Rectal smooth muscle tissue (tissue), 1 donor: ENCODE results near the gene BGLAP.
A peak's percentile ranks its signal among the peaks of the same experiment; 100 is the strongest.

Experiments used
- H3K27ac ChIP-seq: one replicate; pipeline ENCODE4 v1.7.0; 2013; ENCODE audit warnings: low read depth, low read length, inconsistent platforms
- H3K27me3 ChIP-seq: one replicate; pipeline ENCODE4 v1.7.0; 2013; ENCODE audit warnings: low read length; ENCODE audit not compliant: control insufficient read depth, insufficient read depth
- H3K36me3 ChIP-seq: one replicate; pipeline ENCODE4 v1.7.0; 2013; ENCODE audit warnings: low read length; ENCODE audit not compliant: control insufficient read depth, insufficient read depth
- H3K4me1 ChIP-seq: one replicate; pipeline ENCODE4 v1.7.0; 2013; ENCODE audit warnings: low read length; ENCODE audit not compliant: control insufficient read depth, insufficient read depth
- H3K4me3 ChIP-seq: one replicate; pipeline ENCODE4 v1.7.0; 2013; ENCODE audit warnings: low read length
- H3K9ac ChIP-seq: one replicate; pipeline ENCODE4 v1.7.0; 2013; ENCODE audit warnings: low read length

The BGLAP gene

GRCh38 chr1:156266051-156266450 is 24.1 kb downstream of the BGLAP start:
- Histone ChIP-seq H3K27me3 (no peaks in the 10 kb centered on the region), H3K36me3 (peaks cover 44% of the 10 kb centered on the region), H3K9ac (no peak overlapping the region), H3K27ac (no peak overlapping the region), H3K4me1 (no peaks in the 10 kb centered on the region), H3K4me3 (no peak overlapping the region)

DNA sequence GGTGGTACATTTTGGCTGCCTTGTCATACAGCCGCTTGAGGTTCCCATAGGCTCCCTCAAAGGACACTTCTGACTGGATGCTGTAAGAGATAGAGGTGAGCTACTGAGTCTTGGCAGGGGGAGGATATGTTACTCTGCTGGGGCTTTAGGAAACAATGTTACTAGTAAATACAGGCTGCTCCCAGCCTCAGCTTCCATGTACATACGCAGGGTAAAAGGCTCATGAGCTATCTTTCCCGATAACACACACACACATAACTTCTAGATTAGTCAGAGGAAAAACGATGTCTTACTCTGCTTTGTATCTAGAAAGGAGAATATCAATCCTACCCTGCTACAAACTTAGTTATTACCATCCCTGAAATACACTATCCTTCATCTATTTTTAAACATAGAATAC is 26.4 kb downstream of the BGLAP start:
- no peaks in the 10 kb centered on the region for H3K27me3 ChIP-seq
- no peak overlapping the region for H3K27ac ChIP-seq
- H3K9ac ChIP-seq: no peak overlapping the region
- no peak overlapping the region for H3K4me3 ChIP-seq
- no peaks in the 10 kb centered on the region for H3K4me1 ChIP-seq
- H3K36me3 ChIP-seq: peaks cover 42% of the 10 kb centered on the region

DNA sequence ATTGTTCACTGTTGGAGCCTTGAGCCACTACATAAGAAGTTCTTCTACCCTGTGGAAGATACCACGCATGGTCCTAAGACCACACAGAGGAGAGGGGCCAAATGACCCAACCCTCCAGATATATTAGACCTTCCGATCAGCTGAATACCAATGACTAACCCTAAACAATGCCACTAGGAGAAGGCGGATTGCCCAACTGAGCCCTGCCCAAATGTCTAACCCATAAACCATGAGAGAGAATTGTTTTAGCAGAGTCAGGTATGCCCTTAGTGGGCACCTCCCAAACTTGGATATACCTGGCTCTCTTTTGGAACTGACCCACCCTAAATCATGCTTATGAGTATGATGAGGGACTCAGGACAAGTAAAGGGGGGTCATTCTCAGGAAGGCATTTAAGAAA is 28.3 kb downstream of the BGLAP start:
- no peak overlapping the region for H3K9ac ChIP-seq
- H3K36me3 ChIP-seq: peaks cover 52% of the 10 kb centered on the region
- no peak overlapping the region for H3K27ac ChIP-seq
- H3K27me3 ChIP-seq: no peaks in the 10 kb centered on the region
- no peaks in the 10 kb centered on the region for H3K4me1 ChIP-seq
- H3K4me3 ChIP-seq: no peak overlapping the region

- peaks cover 43% of the 10 kb centered on the region for H3K36me3 ChIP-seq
- H3K27ac ChIP-seq: no peak overlapping the region
These were observed 34.5 kb downstream of the BGLAP start for GRCh38 chr1:156276532-156276931.

GRCh38 chr1:156276966-156277381 is 35.0 kb downstream of the BGLAP start:
- Histone ChIP-seq H3K27ac (no peak overlapping the region), H3K4me1 (peaks cover 10% of the 10 kb centered on the region), H3K4me3 (no peak overlapping the region), H3K36me3 (peaks cover 42% of the 10 kb centered on the region), H3K27me3 (no peaks in the 10 kb centered on the region), H3K9ac (no peak overlapping the region)

More at GRCh38 chr1:156276532-156276931, 34.5 kb downstream of the BGLAP start:
- no peaks in the 10 kb centered on the region for H3K27me3 ChIP-seq
- no peak overlapping the region for H3K9ac ChIP-seq
- peaks cover 5% of the 10 kb centered on the region for H3K4me1 ChIP-seq
- no peak overlapping the region for H3K4me3 ChIP-seq

DNA sequence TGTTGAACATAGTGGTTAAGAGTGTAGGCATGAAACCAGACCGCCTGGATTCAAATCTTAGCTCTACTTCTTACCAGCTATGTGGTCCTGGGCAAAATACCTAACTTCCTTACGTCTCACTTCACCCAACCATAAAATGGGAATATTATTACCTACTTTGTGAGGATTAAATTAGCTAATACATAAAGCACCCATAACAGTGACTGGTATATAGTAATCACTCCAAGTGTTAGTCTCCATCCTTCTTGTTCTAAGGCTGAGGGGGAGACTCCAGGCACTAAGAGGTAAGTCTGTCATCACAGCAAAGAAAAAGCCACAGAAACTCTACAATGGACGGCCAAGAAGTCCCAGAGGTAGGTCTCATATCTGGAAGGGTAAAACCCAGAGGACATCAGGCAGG is 37.9 kb downstream of the BGLAP start:
- H3K27ac ChIP-seq: no peak overlapping the region
- no peak overlapping the region for H3K9ac ChIP-seq
- H3K4me3 ChIP-seq: no peak overlapping the region
- H3K36me3 ChIP-seq: peaks cover 22% of the 10 kb centered on the region
- no peaks in the 10 kb centered on the region for H3K27me3 ChIP-seq
- H3K4me1 ChIP-seq: peaks cover 16% of the 10 kb centered on the region

GRCh38 chr1:156281281-156281680 is 39.3 kb downstream of the BGLAP start:
- Histone ChIP-seq H3K27me3 (no peaks in the 10 kb centered on the region), H3K4me3 (peak overlapping the region; percentile 97), H3K9ac (no peak overlapping the region), H3K27ac (no peak overlapping the region), H3K4me1 (peaks cover 16% of the 10 kb centered on the region), H3K36me3 (peaks cover 13% of the 10 kb centered on the region)

DNA sequence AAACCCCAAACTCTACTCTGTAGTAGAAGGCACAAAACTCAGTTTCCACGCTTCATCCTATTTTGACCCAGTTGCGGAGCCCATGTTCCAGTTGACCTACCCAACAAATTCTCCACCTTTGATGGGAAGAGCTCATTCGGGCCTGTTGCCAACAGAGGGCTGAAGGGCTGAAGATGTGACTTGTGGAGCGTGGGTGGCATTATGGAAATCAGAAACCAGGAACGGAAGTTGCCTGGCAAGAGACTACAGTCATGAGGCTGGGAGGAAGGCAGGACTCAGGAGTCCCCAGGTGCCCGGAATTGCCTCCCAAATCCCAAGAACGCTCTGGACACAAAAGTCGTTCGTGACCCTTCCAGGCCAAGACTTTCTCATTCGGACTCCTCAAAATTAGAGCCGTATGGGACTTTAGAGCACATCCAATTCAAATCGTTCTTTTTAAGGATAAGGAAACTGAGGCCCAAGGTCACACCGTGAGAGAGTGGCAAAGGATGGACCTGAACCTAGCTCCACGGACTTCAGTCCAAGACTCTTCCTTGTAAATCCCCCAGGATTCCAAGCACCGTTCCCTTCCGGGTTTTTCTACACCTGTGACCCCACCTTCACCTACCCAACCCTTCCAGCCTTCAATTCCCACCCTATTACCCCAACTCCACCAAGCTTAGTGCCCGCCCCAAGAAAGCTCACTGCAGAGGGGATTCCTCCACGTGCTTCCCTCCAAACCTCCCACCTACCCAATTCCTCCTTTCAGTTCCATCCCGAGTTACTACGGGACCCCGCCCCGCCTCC is 39.9 kb downstream of the BGLAP start:
- Histone ChIP-seq H3K36me3 (peaks cover 10% of the 10 kb centered on the region), H3K4me1 (peaks cover 16% of the 10 kb centered on the region), H3K9ac (peak overlapping the region; percentile 74), H3K4me3 (peak overlapping the region; percentile 97), H3K27me3 (no peaks in the 10 kb centered on the region), H3K27ac (peak overlapping the region; percentile 91)

DNA sequence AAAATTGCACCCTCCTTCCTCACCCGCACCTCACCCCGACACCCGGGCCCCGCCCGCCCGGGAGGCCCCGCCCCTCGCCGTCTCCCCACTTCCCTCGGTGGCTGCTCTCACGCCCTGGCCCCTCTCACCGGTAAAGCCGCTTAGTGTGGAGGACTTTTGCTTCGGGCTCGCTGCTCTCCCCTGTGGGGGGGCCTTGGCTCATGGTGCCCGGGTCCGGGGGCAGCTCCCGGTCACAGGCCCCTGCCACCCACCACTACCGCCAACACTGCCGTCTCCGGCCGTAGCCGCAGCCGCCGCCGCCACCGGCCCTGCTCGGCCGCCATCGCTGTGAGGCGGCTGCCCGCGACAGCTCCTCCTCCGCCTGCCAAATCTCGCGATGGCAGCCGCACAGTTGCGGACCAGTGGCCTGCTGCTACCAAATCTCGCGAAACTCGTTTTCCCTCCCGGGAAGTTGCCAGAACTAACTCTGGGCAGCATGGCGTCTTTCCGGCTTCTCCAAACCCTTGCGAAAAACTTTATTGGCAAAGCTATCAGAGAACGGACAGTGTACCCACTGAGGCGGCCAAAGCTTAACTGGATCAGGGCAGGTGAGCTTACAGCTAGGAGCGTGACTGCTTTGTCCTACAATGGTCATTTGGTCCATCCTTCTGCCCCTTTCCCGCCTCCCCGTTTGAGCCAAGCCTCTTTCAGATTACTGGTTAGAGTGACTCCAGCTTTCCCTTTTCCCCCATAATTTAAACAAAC is 40.7 kb downstream of the BGLAP start, which contains the start of gene SMG5:
Gene SMG5 (minus strand): TSS at position 347 of the 744 bp plus-strand sequence. CDS start 145 bp downstream, at position 202.
- Histone ChIP-seq H3K4me3 (peak within 1 kb of the TSS; percentile 97), H3K27me3 (no peaks in the 10 kb centered on the region), H3K27ac (peak within 1 kb of the TSS; percentile 91), H3K9ac (peak within 1 kb of the TSS; percentile 74), H3K4me1 (peaks cover 16% of the 10 kb centered on the region), H3K36me3 (peaks cover 7% of the 10 kb centered on the region)

- H3K27ac ChIP-seq: no peak overlapping the region
- peaks cover 3% of the 10 kb centered on the region for H3K36me3 ChIP-seq
- H3K4me3 ChIP-seq: peak overlapping the region; percentile 97
- peak overlapping the region; percentile 61 for H3K9ac ChIP-seq
- H3K27me3 ChIP-seq: no peaks in the 10 kb centered on the region
- H3K4me1 ChIP-seq: peaks cover 16% of the 10 kb centered on the region
These were observed 41.5 kb downstream of the BGLAP start for GRCh38 chr1:156283521-156283920.

DNA sequence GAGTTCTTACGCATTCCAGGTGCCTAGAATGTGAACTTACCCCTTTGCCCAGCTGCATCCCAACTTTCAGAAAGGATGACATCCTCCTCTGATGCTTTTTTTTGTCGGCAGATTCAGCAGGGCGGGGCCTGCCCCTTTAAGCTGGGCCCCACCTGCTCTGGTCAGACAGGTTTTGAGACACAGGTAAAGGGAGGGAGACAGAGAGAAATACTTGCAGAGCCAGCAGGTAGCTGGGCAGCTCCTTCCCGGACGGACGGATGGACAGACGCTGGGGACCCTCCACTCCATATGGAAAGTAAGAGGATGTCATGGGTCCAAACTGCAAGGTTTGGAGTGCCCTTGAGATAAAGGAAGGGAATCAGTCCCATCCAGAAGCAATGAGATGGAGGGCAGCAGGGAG is 42.1 kb downstream of the BGLAP start, which contains the start of gene TMEM79:
Gene TMEM79 (plus strand): TSS at position 214 of the 400 bp plus-strand sequence. CDS start 902 bp downstream, outside the sequence.
- no peaks in the 10 kb centered on the region for H3K27me3 ChIP-seq
- peak within 1 kb of the TSS; percentile 97 for H3K4me3 ChIP-seq
- peaks cover 16% of the 10 kb centered on the region for H3K4me1 ChIP-seq
- H3K9ac ChIP-seq: peak within 1 kb of the TSS; percentile 61
- peak within 1 kb of the TSS; percentile 77 for H3K27ac ChIP-seq
- no peaks in the 10 kb centered on the region for H3K36me3 ChIP-seq

DNA sequence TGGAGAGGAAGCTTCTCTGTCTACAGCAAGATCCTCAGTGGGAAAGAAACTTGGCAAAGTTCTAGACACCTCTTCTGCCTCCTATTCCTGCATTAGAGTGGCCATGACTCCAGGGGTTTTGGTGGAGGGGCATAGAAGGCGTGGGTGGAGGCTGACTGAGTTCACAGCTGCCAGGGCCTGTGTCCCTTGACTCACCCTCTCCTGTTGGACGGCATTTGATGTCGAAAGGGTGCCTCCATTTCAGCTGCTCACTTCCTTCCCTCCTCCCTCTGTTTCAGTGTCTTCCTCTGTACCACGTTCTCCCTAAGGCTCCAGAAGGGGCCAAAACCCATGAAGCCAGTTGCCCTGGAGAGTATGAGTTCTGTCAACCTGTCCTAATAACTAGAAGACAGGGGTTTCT is 42.8 kb downstream of the BGLAP start:
- no peak overlapping the region for H3K27ac ChIP-seq
- no peaks in the 10 kb centered on the region for H3K36me3 ChIP-seq
- no peak overlapping the region for H3K4me3 ChIP-seq
- H3K9ac ChIP-seq: no peak overlapping the region
- H3K27me3 ChIP-seq: no peaks in the 10 kb centered on the region
- peaks cover 16% of the 10 kb centered on the region for H3K4me1 ChIP-seq
